Measurements from ENCODE around the gene LYSMD1. TPM values are rescaled to one million over a fixed set of nuclear protein-coding genes. Genes with fewer than 3 reads are reported as not detected.
"Not testable (repeated sequence)": the region's sequence is repeated elsewhere in the genome, so short reads cannot be mapped to it uniquely, and the experiment has no call there.

Gene LYSMD1
- total RNA-seq, 1 donor = 1.3 TPM

DNA sequence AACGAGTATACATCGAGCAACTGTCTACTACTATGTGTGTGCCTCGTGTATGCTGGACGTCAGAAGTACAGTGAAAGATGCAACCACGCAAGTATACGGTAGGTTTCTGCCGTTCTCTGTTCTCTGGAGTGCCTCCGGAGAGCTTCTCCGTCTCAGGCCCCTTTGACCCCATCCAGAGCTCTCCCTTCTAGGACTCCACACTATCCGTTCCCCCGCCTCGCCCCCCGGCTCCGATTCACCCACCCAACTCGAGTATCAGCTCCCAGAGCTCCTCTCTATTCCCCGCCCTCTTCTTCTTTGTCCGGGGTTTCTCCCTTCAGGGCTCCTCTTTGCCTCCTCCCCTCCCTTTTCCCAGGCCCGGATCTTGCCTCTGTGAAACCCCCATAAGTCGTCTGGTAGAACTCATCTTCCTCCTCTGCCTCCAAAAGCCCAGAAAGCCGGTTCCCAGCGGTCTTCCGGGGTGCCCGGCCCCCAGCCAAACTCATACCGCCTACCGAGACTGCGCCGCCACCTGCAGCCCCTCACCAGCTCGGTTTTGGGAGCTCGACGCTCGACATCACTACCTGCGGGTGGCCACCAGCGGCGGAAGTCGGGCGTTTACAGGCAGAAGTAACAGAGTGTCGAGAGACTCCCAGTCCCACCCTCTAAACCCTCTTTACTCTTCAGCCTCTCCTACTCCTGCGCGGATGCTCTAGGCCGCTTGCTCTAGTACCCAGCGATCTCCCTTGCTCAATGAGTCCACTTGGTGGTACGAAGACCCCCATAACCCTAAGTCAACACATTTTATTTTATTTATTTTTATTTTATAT is 24.1 kb upstream of the LYSMD1 start, which contains the start of gene VPS72:
Gene VPS72, minus strand, starts transcription at position 561 of the 809 bp plus-strand sequence. Its CDS starts 76 bp downstream, at position 485.
- H3K27me3 ChIP-seq (ENCODE audit: insufficient read depth, low read length) = no peaks in the 10 kb centered on the region
- H3K4me1 ChIP-seq (ENCODE audit: insufficient read depth, low read length) = peaks cover 24% of the 10 kb centered on the region
- peak within 1 kb of the TSS; percentile 76 for H3K4me3 ChIP-seq (ENCODE audit: low read length)
- no peaks in the 10 kb centered on the region for H3K9me3 ChIP-seq (ENCODE audit: low read depth, low read length)

DNA sequence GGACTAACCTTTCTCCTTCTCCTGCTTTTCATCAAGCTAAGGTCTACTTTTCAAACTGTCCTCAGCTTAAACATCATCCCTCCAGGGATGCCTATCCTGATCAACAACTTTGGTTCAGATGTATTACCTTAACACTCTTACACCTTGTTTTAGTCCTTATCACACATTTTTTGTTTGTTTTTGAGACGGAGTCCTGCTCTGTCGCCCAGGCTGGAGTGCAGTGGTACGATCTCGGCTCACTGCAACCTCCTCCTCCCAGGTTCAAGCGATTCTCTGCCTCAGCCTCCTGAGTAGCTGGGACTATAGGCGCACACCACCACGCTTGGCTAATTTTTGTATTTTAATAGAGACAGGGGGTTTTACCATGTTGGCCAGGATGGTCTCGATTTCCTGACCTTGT is 23.0 kb upstream of the LYSMD1 start:
- peaks cover 24% of the 10 kb centered on the region for H3K4me1 ChIP-seq (ENCODE audit: insufficient read depth, low read length)
- not testable (repeated sequence) for H3K4me3 ChIP-seq (ENCODE audit: low read length); H3K27me3 ChIP-seq (ENCODE audit: insufficient read depth, low read length); H3K9me3 ChIP-seq (ENCODE audit: low read depth, low read length)

DNA sequence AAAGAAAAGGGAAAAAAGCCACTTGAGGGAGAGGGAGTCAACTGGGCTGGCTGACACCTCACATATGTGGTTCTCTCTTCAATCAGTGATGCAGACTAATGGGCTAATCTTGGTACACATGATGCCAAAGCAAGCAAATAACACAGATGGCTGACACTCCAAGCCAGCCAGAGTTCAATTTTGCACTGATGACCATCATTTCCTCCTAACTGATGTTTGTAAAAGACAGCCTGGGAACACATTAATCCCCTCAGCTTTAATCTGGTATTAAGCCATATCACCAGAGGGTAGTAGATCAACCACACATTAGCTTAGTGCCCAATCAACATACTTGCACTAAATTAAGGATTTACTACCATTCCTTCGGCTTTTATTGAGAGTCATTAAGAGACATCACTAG is 21.5 kb upstream of the LYSMD1 start:
- peaks cover 24% of the 10 kb centered on the region for H3K4me1 ChIP-seq (ENCODE audit: insufficient read depth, low read length)
- no peak overlapping the region for H3K4me3 ChIP-seq (ENCODE audit: low read length)
- no peaks in the 10 kb centered on the region for H3K9me3 ChIP-seq (ENCODE audit: low read depth, low read length)
- no peaks in the 10 kb centered on the region for H3K27me3 ChIP-seq (ENCODE audit: insufficient read depth, low read length)

DNA sequence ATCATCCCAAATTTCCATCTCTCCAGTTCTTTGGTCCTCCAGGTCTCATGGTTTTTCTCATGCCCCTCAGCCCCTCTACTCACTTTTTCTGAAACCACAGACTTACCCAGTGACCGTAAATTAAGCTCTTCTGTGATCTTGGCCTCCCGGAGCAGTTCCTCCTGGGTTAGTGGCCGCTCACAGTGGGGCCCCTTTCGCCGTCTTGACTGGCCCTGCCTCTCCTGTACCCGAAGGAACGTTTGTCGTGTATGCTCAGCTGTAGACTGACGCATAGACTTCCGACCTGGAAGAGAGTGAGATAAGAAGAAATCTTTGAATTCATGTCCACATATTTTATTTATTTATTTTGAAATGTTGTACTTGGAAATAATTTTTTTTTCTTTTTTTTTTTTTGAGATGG is 18.5 kb upstream of the LYSMD1 start:
- Histone ChIP-seq H3K4me3 (ENCODE audit: low read length) (no peak overlapping the region), H3K27me3 (ENCODE audit: insufficient read depth, low read length) (no peaks in the 10 kb centered on the region), H3K4me1 (ENCODE audit: insufficient read depth, low read length) (peaks cover 14% of the 10 kb centered on the region)

DNA sequence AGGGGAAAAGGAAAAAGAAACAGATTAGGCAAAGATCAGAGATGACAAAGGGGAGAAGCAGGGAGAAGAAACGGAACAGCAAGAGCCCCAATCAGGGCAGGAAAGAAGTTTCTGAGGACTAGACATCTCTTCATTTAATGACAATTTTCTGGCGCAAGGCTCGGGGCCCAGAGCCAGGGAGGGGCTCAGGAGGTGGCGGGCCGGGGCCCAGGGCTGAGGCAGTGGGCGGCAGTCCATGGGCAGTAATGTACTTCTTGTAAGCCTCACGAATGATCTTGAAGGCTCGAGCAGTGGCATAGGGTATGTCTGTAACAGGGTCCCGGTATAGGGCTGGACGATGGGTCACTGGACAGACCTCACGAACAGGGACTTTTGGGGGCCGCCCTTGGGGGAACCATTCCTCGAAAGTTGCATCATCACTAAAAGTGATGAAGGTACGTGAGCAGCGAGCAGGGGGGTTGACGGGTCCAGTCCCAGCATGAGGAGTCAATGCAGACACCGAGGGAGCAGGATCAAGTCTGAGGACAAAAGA is 10.9 kb upstream of the LYSMD1 start:
- Histone ChIP-seq H3K27me3 (ENCODE audit: insufficient read depth, low read length) (no peaks in the 10 kb centered on the region), H3K9me3 (ENCODE audit: low read depth, low read length) (no peaks in the 10 kb centered on the region), H3K4me1 (ENCODE audit: insufficient read depth, low read length) (no peaks in the 10 kb centered on the region), H3K4me3 (ENCODE audit: low read length) (no peak overlapping the region)

More for the DNA sequence above, 18.5 kb upstream of the LYSMD1 start:
- no peaks in the 10 kb centered on the region for H3K9me3 ChIP-seq (ENCODE audit: low read depth, low read length)

DNA sequence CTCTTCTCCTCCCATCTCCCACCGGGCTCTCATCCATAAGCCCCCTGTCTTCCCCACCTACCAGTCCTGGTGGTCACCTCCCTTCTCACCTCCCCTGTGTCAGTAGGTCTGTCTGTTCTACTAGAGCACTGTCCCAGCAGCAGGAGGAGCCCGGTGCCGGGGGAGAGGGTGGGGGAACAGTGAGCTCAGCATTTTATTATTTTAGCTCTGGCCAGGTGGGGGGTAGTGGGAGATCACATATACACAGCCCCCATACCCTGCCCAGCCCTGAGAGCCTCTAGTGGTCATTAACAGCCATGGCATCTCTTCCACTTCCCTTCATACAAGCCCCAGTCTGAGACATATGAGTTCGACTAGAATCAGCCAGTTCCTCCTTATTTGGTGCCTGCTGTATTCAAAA is 10.2 kb upstream of the LYSMD1 start, which contains the start of gene TMOD4:
Gene TMOD4, minus strand, starts transcription at position 119 of the 400 bp plus-strand sequence. CDS start 1,106 bp downstream, outside the sequence.
- Histone ChIP-seq H3K4me3 (ENCODE audit: low read length) (no peak within 1 kb of the TSS), H3K4me1 (ENCODE audit: insufficient read depth, low read length) (no peaks in the 10 kb centered on the region), H3K27me3 (ENCODE audit: insufficient read depth, low read length) (no peaks in the 10 kb centered on the region), H3K9me3 (ENCODE audit: low read depth, low read length) (no peaks in the 10 kb centered on the region)

DNA sequence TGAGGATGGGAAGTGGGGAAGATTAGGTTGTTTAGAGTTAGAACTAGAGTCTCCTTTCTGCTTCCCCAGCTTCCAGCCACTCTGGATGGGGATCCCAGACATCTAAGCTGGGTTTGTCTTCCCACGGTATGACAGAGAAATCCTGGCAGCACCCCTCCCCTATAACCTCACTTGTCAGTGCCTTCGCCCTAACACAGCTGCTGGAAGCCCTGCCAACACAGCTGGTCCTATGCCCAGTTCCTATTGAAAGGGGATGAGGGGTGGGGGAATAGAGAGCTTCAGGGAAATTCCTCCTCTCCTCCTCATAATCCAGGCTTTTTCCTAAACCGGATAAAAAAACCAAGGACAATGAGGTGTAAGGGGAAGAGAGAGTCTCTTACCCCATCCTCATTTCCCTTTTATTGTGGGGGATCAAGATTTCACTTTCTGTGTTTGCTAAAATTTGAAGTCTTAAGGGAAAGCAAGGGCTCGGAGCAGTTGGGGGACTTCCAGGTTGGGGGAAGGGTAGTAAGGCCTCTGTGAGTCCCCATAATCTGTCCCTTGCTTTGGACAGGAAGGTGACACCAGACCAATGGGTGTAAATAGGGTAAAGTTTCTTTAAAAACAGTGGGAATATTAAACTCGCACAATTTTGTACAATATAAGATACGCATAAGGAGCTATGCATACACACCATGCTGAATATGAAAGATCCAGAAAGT is 9.5 kb upstream of the LYSMD1 start:
- no peaks in the 10 kb centered on the region for H3K4me1 ChIP-seq (ENCODE audit: insufficient read depth, low read length)

DNA sequence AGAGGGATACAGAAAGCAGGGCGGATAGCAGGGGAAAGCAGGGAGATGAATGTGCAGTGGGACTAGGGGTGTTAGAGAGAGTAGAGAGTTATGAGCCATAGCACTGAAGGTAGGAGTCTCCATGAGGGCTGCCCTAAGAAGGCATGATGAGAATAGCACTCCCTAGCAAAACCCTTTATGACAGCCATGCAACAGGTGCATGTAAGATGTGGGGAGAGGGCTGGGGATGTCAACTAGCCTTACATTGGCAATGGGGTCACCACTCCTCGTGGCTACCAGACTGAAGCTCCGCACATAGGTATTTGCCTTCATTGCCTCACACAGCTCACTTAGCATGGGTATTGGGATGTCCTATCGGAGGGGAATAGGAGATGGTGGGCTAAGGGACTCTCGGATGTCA is 5.5 kb upstream of the LYSMD1 start:
- Histone ChIP-seq H3K4me1 (ENCODE audit: insufficient read depth, low read length) (peaks cover 11% of the 10 kb centered on the region), H3K9me3 (ENCODE audit: low read depth, low read length) (no peaks in the 10 kb centered on the region), H3K27me3 (ENCODE audit: insufficient read depth, low read length) (no peaks in the 10 kb centered on the region), H3K4me3 (ENCODE audit: low read length) (no peak overlapping the region)

More for the DNA sequence above, 9.5 kb upstream of the LYSMD1 start:
- H3K9me3 ChIP-seq (ENCODE audit: low read depth, low read length) = no peaks in the 10 kb centered on the region
- H3K4me3 ChIP-seq (ENCODE audit: low read length) = no peak overlapping the region
- no peaks in the 10 kb centered on the region for H3K27me3 ChIP-seq (ENCODE audit: insufficient read depth, low read length)

DNA sequence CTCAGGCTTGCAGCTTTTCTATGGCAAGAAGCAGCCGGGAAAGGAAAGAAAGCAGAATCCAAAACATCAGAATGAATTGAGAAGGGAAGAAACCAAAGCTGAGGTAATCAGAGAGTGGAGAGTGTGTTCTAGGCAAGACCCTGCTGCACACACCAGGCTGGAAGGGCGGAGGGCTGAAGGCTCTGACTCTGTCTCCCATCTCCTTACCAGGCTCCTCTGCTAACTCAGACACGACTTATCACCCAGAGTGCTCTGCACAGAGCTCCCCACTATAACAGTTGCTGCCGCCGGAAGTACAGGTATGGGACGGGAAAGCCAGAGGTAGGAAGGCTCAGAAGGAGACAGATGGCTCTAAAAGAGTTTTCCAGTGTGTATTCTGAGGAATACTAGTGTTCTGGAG is 1.4 kb upstream of the LYSMD1 start:
- Histone ChIP-seq H3K9me3 (ENCODE audit: low read depth, low read length) (no peaks in the 10 kb centered on the region), H3K4me1 (ENCODE audit: insufficient read depth, low read length) (peaks cover 25% of the 10 kb centered on the region), H3K27me3 (ENCODE audit: insufficient read depth, low read length) (no peaks in the 10 kb centered on the region), H3K4me3 (ENCODE audit: low read length) (no peak overlapping the region)

DNA sequence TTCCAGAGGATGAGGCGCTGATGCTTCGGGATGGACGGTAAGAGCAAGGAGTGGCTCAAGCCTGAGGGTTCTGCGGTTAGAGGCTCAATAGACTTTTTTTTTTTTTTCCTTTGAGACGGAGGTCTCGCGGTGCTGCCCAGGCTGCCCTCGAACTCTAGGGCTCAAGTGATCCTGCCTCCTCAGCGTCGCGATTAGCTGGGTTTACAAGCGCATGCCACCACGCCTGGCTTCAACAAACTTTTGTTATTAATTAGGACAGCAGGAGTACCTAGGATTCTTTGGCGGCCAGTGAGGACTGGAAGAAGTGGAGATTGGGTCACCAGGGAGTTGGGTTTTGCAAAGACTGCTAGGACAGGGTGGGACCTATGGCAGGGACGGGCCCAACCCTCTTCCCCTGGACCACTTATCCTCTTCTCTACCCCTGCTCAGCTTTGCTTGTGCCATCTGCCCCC is 829 bp upstream of the LYSMD1 start:
- H3K4me3 ChIP-seq (ENCODE audit: low read length) = peak overlapping the region; percentile 74

DNA sequence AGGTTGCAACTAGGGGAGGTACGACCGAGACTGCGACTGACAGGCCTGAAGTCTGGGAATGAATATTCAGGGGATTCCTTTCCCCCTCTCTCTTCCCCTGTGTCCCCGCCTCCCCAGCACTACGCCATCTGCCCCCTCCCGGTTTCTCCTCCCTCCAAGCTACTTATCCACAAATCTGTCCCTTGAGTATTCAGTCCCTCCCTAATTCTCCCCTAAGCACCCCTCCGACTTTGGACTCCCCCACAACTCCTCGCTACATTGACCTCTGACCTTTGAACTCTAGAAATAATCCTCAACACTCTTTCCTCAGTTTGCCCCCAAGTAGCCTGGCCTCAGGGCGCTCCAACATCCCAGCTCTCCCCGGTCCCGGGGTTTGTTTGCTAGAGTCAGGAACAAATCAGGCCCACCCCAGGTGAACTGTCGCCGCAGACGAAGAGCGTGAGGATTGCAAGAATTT is 393 bp downstream of the LYSMD1 start:
- Histone ChIP-seq H3K27me3 (ENCODE audit: insufficient read depth, low read length) (no peaks in the 10 kb centered on the region), H3K4me1 (ENCODE audit: insufficient read depth, low read length) (peaks cover 38% of the 10 kb centered on the region), H3K4me3 (ENCODE audit: low read length) (peak overlapping the region; percentile 21), H3K9me3 (ENCODE audit: low read depth, low read length) (no peaks in the 10 kb centered on the region)

More for the DNA sequence above, 829 bp upstream of the LYSMD1 start:
- H3K27me3 ChIP-seq (ENCODE audit: insufficient read depth, low read length) = no peaks in the 10 kb centered on the region
- H3K9me3 ChIP-seq (ENCODE audit: low read depth, low read length) = no peaks in the 10 kb centered on the region
- peaks cover 28% of the 10 kb centered on the region for H3K4me1 ChIP-seq (ENCODE audit: insufficient read depth, low read length)

DNA sequence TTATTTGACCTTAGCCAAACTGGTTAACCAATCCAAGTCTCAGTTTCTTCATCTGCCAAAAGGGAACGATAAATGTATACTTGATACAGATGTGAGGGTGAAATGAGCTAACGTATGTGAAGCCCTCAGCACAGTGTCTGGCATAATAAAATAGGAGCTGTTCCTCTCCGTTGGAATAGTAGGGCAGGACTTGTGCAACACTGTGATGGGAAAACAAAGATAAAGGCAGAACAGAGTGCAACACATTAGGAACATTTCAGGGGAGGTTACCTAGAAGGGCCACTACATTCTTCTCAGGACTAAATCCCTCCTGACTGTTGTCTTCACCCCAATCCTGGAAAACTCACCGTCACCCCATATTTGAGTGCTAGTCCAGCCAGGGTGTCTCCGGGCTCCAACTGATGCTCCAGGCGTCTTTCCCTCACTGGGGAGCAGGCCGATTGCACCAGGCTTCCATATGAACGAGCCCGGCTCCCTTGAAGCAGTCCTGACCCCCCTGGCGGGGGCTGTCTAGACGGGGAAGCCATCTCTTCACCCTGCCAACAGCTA is 896 bp downstream of the LYSMD1 start:
- no peaks in the 10 kb centered on the region for H3K9me3 ChIP-seq (ENCODE audit: low read depth, low read length)
- H3K4me1 ChIP-seq (ENCODE audit: insufficient read depth, low read length) = peaks cover 43% of the 10 kb centered on the region
- H3K27me3 ChIP-seq (ENCODE audit: insufficient read depth, low read length) = no peaks in the 10 kb centered on the region
- no peak overlapping the region for H3K4me3 ChIP-seq (ENCODE audit: low read length)

DNA sequence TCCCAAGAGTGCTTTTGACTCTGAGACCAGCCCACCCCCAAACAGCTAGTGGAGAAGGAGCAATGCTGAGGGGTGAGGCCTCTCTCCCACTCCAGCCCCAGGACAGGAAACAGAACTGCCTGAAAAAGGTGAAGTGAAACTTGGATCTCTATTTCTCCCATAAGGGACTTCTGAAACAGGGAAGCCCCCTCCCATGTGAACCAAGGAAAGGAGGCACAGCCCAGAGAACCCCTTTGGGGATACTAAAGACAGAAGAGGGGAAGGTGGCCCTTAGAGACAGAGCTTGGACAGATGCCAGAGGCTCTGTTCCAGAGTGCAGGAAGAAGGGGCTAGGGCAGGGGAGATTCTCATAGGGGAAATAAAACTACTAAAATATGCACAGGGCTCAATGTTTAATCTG is 6.3 kb downstream of the LYSMD1 start:
- Histone ChIP-seq H3K27me3 (ENCODE audit: insufficient read depth, low read length) (no peaks in the 10 kb centered on the region), H3K4me1 (ENCODE audit: insufficient read depth, low read length) (peaks cover 54% of the 10 kb centered on the region), H3K4me3 (ENCODE audit: low read length) (no peak overlapping the region), H3K9me3 (ENCODE audit: low read depth, low read length) (no peaks in the 10 kb centered on the region)

DNA sequence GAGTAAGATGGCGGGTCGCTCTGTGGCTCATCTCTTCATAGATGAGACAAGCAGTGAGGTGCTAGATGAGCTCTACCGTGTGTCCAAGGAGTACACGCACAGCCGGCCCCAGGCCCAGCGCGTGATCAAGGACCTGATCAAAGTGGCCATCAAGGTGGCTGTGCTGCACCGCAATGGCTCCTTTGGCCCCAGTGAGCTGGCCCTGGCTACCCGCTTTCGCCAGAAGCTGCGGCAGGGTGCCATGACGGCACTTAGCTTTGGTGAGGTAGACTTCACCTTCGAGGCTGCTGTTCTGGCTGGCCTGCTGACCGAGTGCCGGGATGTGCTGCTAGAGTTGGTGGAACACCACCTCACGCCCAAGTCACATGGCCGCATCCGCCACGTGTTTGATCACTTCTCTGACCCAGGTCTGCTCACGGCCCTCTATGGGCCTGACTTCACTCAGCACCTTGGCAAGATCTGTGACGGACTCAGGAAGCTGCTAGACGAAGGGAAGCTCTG is 6.9 kb downstream of the LYSMD1 start:
- no peaks in the 10 kb centered on the region for H3K27me3 ChIP-seq (ENCODE audit: insufficient read depth, low read length)
- H3K4me3 ChIP-seq (ENCODE audit: low read length) = peak overlapping the region; percentile 81
- H3K4me1 ChIP-seq (ENCODE audit: insufficient read depth, low read length) = peaks cover 53% of the 10 kb centered on the region
- no peaks in the 10 kb centered on the region for H3K9me3 ChIP-seq (ENCODE audit: low read depth, low read length)

DNA sequence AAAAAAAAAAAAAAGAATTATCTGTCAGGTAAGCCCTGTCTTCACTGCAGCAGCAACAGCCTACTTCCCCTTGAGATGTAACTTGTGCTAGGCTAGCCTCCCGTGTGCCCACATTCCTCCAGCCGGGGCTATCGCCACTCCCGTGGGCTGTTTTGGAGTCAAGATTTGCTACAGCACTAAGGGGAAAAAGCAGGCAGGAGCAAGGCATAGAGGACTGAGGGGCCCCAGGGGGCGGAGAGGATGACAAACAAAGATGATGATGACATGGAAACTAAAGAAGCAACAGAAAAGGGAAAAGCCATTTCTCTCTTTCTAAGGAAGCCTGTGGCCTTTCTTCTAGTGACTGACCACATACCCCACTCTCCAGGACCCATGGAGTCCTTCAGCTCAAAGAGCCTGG is 7.4 kb downstream of the LYSMD1 start:
- H3K27me3 ChIP-seq (ENCODE audit: insufficient read depth, low read length) = no peaks in the 10 kb centered on the region
- no peaks in the 10 kb centered on the region for H3K9me3 ChIP-seq (ENCODE audit: low read depth, low read length)
- peak overlapping the region; percentile 81 for H3K4me3 ChIP-seq (ENCODE audit: low read length)
- peaks cover 53% of the 10 kb centered on the region for H3K4me1 ChIP-seq (ENCODE audit: insufficient read depth, low read length)
